Tibial nerve (tissue), 4 donors: ENCODE measurements around the gene KCNQ1.

Source experiments
- CTCF ChIP-seq, 5 experiments: fragments of 200-600 bp in 3 of 5; fragments of 450-650 bp in 2 of 5; sonication (generic) in 3 of 5; IDR thresholded peaks; one replicate each; pipeline ENCODE4 v1.5.1; 2016 to 2019; ENCODE audit warnings: antibody characterized with exemption in 5 of 5, mild to moderate bottlenecking in 3 of 5, moderate library complexity in 2 of 5
- EP300 ChIP-seq, 2 donors: sonication (generic); formaldehyde crosslinking; IDR thresholded peaks; one replicate each; pipeline ENCODE4 v1.6.1; 2017; ENCODE audit warnings: antibody characterized with exemption in 2 of 2, mild to moderate bottlenecking in 1 of 2
- POLR2A ChIP-seq, 2 donors: fragments of 450-650 bp; IDR thresholded peaks; one replicate each; pipeline ENCODE4 v1.6.1; 2017; ENCODE audit warnings: antibody characterized with exemption in 2 of 2, mild to moderate bottlenecking in 2 of 2, moderate library complexity in 2 of 2

- TF ChIP-seq POLR2A (IDR thresholded peaks at IDR 0.05) (no peak), CTCF (IDR thresholded peaks at IDR 0.05) (no peak), EP300 (IDR thresholded peaks at IDR 0.05) (no peak)
Measured at GRCh38 chr11:2762031-2762380, 317.2 kb downstream of the KCNQ1 start.
